ENCODE data around the gene CFAP100.

The CFAP100 gene

DNA sequence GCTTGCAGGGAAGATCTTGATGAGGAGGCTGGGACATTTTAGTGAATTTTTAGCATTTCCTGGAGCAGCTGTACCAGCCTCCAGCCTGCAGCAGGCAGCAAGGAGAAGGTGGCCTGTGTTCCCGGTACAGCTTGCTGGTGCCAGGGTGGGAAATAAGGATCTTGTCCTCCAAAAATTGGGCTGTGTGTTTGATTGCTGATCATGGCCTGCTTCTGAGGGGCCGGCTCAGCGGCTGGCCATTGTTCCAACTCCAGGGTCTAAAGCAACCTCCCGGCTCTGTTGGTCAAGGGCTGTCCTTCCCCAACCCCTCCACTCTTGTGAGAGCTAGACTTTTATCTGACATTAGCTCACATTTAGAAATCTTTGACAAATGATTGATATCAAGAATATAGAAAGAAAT is 5.0 kb downstream of the CFAP100 start:
- no peak for DNase-seq (ENCODE audit: low read depth in 2 of 2)

DNA sequence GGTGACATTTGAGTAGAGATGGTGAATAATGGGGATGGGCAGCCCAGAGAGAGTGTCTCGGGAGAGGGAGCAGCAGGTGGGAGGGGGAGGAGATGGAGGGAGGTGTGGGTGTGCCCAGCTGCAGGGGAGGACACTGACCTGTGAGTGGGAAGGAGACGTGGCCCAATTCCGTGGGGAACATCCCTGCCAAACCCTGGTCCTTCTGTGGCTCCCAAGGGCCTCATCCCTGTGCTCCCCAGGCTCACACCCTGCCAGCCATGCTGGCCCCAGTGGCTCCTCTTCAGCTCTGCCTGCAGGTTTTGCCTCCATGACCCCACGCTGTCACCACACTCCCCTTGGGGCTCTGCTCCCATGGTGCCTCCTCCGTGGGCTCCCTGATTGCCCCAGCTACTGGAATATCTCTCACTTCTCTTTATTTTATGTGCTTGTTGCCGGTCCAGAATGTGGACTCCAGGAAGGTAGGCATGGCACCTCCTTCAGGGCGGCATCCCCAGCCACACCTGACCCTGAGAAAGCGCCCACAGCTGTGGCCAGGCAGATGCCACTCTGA is 7.0 kb downstream of the CFAP100 start:
- no peak for DNase-seq (ENCODE audit: low read depth in 2 of 2)

DNA sequence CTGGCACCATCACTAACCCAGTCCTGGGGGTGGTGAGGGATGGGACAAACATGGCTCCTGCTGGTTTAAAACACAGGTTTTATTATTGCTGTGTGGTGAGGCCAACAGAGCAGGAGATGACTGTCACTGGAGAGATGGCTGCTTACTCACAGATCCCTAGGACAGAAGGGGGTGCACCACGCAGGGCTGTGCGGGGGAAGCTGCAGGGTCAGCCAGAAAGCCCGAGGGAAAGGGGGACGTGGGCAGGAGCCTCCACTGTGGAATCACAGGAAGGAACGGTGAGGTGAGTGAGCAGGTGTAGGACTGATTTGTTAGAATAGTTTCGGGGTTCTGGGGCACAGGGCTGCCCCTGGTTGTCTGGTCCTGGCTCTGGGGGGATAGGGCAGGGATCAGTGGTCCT is 7.5 kb downstream of the CFAP100 start:
- no peak for DNase-seq (ENCODE audit: low read depth in 2 of 2)

DNA sequence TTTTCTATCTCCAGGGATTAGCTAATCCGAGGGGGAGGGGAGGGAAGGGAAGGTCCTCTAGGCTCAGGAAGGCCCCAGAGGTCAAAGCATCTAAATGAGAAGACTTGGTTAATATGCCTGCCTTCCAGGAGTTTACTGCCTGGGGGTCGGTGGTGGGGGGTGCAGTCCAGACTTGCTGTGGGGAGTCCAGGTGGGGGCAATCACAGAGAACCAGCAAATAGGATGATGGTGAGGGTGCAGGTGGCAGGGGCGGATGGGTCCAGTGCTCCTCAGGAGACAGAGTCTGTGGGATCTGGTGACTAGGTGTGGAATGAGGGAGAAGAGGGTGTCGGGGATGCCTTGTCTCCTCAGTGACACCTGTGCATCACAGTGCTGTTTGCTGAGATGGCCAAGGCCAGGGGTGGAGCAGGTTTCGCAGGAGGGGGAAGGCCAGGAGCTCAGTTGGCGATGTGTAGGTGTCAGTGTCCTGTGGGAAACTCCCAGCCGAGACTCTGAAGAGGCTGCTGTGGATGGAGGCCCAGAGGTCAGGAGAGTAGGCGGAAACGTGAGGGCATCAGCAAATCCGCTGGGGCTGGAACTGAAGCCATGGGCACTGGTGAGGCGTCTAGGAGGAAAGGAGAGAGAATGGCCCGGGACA is 8.1 kb downstream of the CFAP100 start:
- DNase-seq (ENCODE audit: low read depth in 2 of 2), result no peak

DNA sequence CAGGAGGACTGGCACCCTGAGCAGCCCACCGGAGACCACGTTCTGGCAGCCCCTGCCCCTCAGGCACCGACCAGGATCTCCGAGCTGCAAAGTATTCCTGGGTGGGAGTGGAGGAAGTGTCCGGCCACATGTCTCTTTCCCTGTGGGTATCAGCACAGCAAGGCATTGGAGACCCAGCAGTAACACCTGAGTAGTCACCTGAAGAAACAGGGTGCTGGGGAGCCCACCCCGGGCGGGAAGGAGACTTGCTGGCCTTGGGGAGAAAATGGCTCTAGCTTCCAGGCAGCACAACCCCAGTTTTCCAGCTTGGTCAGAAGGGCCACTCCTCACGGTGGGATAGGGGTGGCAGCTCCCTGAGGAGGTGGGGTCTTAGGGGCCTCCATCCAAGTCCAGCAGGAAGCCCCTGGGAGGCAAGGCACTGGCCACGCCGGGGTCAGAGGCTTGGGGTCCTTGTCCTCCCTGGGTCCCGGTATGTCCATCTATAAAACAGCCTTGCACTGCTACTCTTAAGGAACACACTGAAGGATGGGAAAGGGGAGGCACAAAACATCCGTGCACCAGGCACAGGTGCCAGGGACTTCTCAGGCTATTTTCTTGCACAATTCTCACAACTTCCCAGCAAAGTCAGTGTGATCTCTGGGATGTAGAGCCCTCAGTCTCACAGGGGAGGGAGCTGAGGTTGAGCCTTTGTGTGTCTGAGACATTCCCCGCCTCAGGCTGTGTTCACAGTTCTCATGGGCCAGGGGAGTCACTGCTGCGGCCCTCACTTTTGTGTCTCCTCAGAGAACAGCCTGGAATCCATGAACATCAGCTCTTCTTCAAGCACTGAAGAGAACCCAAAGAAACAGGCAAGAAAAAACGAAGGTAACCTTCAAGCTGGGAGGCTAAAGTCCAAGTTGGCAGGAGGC is 11.9 kb downstream of the CFAP100 start:
- no peak for DNase-seq (ENCODE audit: low read depth in 2 of 2)

DNA sequence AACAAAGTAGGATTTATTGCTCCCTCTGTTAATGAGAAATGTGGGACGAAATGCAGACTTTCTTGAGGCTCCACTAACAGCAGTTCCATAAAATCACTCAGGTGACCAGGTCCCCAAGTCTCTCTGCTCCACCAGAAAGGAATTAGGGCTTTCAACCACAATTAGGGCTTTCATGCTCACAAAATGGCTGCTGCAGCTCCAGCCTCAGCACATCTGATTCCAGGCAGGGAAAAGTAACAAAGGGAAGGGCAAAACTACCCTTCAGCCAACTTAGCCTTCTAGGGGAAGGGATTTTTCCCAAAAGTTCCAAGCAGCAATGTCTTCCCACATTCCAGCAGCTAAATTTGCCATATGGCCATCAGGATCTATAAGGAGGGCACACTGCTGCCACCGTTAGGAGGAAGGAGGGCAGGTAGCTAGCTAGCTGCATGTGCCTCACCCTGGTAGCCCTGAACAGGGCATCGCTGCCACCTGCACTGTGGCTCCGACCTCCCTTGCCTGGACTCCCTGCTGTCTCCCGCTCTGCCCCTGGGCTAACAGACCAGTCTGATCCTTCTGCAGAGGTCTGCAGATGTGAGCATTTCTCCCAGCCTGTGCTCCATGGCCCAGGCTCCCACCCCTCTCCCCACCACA is 12.8 kb downstream of the CFAP100 start:
- no peak for DNase-seq (ENCODE audit: low read depth in 2 of 2)

DNA sequence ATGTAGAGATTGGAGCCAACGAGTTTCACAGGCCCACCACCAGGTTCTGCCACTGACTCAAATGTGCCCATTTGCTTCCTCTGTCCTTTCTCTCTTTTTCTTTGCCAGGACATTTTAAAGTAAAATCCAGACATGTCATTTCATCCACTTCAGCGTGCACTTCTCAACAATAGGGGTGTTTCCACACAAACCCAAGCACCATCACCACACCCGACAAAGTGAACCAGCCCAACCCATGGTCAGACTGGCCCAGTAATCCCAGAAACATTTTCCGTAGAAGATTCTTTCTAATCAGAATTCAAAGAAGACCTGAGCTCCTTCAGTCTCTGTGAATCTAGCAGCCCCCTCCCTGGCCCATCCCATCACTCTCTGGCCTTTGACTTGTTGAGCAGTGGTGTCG is 13.4 kb downstream of the CFAP100 start:
- DNase-seq (ENCODE audit: low read depth in 2 of 2), result no peak

DNA sequence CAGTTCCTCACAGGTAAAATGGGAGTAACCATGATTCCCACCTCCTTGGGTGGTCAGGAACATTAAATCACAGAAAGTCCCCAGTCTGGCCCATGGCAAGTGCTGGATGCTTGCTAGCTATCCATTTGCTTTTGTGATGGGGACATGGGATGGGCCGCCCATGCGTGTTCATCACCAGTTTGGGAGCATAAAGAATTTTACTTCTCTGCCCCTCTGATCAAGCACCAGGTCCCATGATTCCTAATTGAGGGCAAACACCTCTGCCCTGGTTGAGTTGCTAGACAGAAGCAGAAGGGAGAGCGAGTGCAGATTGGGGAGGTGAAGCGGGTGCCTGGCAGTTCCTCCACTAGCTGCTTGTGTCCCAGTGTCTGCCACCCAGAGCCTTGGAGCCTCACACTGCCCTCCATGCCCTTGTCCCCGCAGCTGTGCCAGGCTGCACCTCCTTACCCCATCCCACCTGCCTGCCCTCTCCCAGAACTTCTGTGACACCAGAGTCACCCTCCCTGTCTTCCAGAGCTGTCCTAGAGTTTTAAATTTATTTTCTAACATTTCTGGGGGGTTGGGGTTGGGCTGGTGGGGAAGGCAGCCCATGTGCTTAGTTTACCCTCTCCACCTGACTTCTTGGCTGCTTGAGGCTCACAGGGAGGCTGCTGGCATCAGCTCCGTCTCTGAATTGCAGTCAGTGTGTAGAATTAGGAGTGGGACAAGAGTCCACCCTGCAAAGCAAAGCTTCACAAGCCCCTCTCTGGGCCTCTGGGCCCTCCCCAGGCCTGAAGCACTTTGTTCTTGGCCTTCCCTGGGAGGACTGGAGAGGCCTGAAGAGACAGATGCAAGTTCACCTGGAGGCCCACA is 18.4 kb downstream of the CFAP100 start:
- no peak for DNase-seq (ENCODE audit: low read depth in 2 of 2)

DNA sequence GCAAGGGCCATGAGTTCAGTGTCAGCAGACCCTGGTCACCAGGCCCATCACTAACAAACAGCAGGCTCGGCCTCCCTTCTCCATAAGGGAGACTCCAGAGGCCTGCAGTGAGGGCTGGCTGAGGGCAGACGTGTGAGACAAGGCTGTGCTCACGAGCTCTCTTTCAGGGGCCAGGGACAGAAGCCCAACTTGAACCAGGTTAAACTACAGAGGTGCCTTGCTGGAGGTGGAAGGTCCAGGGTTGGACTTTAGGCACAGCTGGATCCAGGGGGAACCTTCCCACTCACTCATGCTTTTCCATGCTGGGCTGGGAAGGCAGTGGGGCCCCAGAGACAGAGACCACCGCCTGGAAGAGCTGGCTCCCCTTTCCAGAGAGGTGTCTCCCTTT is 19.0 kb downstream of the CFAP100 start:
- no peak for DNase-seq (ENCODE audit: low read depth in 2 of 2)

DNA sequence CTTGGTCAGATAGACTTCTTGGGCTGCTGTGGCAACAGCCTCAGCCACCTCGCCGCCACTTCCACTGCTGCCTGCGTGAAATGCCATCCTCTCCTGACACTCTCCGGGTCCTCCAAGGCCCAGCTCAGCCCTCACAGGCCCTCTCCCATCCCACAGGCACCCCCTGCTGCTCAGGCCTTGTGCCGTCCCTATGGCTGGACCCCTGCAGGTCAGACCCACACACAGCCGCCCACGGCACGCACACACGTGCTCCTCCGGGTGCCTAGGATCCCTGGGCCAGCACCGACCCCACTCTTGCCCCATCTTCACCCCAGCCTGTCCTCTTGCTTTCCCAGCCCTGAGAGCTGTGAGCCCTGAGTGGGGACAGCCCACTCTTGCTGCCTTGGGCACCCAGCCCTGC is 19.7 kb downstream of the CFAP100 start:
- DNase-seq (ENCODE audit: low read depth in 2 of 2), result no peak

DNA sequence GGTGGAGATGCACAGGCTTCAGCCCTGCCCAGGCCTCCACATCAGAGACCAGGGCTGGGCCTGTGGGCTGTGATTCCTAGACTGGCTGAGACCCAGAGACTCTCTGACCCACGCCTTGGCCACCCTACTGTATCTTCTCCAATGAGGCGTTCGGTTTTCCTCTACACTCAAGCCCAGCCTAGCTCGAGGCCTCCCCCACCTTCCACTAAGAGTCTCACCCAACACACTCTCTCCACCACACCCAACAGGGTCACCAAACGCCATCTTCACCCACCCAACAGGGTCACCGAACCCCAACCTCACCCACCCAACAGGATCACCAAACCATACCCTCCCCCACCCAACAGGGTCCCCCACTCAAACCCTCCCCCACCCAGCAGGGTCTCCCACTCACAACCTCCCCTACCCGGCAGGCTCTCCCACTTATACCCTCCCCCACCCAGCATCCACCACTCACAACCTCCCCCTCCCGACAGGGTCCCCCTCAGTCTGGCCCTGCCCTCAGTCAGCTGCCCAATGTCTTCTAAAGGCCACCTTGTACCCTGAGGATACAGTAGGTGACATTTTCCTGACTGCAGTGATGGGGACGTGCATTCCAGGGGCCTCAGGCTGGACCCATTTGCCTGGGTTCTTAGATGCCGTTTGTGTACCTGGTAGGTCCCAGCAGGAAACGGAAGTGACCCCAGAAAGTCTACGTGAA is 20.4 kb downstream of the CFAP100 start:
- no peak for DNase-seq (ENCODE audit: low read depth in 2 of 2)

DNA sequence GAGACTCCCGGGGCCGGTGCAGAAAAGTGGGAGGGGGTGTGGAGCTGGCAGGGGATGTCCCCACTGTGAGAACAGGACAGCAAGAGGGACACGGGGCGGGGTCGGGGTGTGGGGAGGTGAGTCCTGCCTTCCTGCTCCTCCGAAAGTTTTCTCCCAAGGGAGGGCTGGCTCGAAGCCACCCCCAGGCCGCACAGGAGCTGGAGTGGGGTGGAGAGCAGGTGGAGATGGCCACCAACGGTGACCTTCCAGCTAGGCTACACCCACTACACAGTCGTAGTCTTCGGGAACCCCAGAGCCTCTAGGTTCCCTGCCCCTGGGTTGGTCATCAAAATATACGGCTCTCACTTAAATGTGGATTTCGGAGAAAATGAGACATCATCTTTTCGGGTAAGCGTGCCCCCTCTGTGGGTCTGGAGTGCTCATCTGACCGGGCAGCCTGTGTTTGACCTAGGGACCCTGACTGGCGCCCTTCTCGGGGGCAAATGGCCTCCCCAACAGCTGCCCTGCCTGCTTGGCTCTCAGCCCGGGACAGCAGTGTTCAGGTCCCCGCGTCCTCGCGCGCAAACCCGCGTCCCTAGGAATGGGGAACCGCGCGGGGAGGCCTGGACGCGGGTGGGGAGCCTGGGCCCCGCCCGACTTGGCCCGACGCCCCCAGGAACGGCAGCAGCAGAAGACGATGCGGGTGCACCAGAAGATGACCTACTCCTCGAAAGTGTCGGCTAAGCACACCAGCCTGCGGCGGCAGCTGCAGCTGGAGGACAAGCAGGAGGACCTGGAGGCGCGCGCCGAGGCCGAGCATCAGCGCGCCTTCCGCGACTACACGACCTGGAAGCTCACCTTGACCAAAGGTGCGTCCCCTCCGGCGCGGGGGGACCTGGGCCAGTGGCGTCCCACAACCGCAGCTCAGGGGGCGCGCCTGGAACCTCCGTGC is 21.2 kb downstream of the CFAP100 start:
- DNase-seq (ENCODE audit: low read depth in 2 of 2), result no peak

DNA sequence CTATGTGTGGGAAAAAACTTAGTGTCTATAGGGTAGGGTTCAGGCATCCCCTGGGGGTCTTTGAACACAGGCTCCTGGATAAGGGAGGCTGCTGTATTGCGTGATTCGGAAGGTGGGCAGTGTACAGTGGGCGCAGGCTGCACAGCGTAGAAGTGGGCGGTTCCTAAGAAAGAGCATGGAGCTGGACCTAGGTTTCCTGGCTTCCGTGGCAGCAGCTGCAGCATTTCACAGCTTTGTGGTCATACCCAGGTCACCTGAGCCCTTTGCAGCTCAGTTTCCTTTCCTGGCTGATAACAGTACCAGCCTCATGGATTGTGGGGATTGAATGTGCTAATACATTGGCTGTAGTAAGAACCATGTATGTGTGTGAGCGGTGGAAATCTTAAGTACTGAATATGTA is 22.2 kb downstream of the CFAP100 start:
- DNase-seq (ENCODE audit: low read depth in 2 of 2), result no peak

DNA sequence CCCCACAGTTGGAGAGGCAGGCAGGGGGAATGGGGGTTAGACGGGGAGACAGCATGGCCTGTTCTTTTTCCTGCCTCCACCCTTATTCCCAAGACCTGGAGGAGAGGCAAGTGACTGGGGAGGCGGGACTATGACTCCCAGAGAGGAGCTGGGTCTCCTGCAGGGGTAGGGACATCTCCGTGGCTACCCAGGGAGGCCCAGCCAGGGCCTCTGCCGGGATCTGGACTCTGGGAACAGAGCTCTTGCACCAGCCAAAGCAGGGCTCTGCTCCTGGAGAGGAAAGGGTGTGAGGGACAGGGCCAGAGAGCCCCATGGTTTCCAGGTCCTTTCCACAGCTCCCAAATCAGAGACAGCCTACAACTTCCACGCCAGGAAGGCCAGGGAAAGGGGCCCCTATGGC is 22.8 kb downstream of the CFAP100 start:
- DNase-seq (ENCODE audit: low read depth in 2 of 2), result no peak

DNA sequence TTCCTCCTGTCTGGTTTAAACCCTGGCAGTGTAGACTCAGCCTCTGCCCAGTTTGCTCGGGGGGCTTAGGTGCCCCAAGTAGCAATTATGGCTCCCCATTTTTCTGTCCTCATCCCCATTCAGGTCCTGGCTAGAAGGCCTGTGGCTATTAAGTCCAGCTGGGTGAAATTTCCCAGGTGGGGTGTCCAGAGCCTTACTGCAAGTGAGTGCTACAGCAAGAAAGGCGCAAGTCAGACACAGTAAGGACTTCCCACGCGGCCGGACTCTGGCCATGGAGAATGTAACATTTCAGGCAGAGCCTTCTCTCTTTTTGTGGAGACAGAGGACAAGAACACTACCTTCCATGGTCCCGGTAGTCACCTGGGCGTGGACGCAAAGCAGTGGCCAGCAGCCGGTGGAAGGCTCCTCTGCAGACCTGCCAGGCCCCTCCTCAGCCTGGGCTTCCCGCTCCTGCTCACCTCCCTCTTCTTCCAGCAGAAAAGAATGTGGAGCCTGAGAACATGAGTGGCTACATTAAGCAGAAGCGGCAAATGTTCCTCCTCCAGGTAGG is 23.3 kb downstream of the CFAP100 start:
- DNase-seq (ENCODE audit: low read depth in 2 of 2), result no peak

DNA sequence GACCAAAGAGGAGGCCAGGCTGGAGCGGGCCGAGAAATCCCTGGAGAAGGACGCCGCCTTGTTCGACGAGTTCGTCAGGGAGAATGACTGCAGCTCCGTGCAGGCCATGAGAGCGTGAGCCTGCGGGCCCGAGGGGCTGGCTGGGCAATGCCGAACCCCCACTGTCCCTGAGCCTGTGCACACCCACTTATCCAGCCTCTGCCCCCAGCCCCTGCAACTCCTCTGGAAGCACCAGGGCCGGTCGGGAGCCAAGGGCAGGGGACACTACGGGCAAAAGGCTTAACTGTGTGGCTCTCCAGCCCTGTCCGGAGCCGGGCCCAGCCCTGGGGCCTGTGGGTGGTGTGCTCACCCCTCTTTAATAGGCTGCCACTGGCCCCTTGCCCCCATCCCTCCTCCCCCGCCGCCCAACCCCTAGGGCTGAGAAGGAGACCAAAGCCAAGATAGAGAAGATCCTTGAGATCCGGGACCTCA is 24.0 kb downstream of the CFAP100 start:
- DNase-seq (ENCODE audit: low read depth in 2 of 2), result no peak

DNA sequence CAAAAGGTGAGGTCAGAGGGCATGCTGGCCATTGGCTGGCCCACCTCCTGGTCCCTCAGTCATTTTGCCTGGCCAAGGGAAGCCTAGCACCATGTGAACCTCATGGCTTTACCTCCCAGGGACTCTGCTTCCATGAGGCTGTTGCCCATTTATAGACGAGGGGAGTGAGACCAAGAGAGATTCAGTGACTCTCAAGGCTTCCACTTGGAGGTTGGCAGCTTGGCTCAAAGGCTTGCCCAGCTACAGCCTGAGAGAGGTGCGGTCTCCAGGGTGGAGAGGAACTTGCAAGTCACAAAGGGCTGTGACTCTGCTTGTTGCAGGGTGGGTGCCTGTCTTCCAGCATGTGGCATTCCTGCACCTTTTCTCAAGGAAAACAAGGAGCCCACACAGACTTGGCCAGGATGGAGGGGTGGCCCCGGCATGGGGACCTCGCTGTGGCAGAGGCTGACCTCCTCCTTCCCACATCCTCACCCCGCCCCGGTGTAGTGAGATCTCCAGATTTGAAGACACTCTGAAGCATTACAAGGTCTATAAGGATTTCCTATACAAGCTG is 24.5 kb downstream of the CFAP100 start:
- DNase-seq (ENCODE audit: low read depth in 2 of 2), result no peak

DNA sequence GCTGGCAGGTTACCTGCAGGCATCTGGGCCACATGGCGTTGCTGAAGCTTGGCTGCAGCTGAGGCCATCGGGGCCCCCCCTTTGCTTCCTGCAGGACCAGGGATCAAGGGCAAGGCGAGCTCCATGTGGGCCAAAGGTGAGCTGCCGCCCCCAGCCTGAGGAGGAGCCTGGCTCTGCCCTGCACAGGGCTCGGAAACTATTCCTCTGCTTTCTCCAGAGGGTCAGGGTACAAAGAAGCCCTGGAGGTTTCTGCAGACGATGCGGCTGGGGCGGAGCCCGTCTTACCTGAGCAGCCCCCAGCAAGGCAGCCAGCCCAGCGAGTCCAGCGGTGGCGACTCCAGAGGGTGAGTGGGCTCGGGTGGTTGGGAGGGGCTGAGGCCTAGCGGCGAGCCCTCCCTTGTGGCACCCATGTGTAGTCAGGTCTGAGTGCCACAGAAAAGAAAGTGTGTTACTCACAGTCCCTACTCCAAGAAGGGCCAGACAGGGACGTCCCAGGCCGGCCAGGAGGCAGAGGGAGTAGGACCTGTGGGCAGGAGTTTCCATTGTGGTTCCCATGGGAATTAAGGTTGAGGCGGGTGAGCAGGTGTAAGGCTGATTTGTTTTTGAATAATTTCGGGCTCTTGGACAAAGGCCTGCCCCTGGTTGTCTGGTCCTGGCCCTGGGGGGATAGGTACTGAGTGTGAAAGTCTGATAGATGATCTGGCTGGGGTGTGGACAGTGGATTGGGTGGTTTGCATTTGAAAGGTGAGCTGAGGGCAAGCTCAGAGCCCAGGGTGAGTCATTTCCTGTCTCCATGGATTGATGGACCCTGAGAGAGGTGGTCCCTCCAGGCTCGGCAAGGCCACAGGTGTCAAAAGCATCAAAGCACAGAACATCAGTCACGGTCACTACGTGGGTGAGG is 25.4 kb downstream of the CFAP100 start:
- no peak for DNase-seq (ENCODE audit: low read depth in 2 of 2)
